GM19025 (cell line): ENCODE measurements around the gene EPS15.
"Not testable (repeated sequence)": the region's sequence is repeated elsewhere in the genome, so short reads cannot be mapped to it uniquely, and the experiment has no call there.

Source experiments
- ATAC-seq: cut with Tn5 transposase; IDR thresholded peaks from one replicate; pipeline ENCODE4 v1.9.1; 2021; ENCODE audit warnings: mild to moderate bottlenecking, low read depth, moderate library complexity; ENCODE audit not compliant: unreplicated experiment

Gene EPS15

GRCh38 chr1:51474832-51475620 lies 44.0 kb downstream of the EPS15 start:
- not testable (repeated sequence) for ATAC-seq

- ATAC-seq, result no peak
These were observed 45.5 kb downstream of the EPS15 start for GRCh38 chr1:51473331-51474115.

- ATAC-seq, result no peak
These were observed 46.7 kb downstream of the EPS15 start for GRCh38 chr1:51472359-51472758.

GRCh38 chr1:51469518-51469917 lies 49.5 kb downstream of the EPS15 start:
- no peak for ATAC-seq

GRCh38 chr1:51464828-51465227 lies 54.2 kb downstream of the EPS15 start:
- ATAC-seq, result no peak

GRCh38 chr1:51463561-51463960 lies 55.5 kb downstream of the EPS15 start:
- ATAC-seq, result no peak

- not testable (repeated sequence) for ATAC-seq
These were observed 56.8 kb downstream of the EPS15 start for GRCh38 chr1:51462289-51462688.

GRCh38 chr1:51454554-51454953 lies 64.5 kb downstream of the EPS15 start:
- no peak for ATAC-seq

- no peak for ATAC-seq
These were observed 66.1 kb downstream of the EPS15 start for GRCh38 chr1:51453010-51453409.

- not testable (repeated sequence) for ATAC-seq
These were observed 70.1 kb downstream of the EPS15 start for GRCh38 chr1:51448844-51449454.

GRCh38 chr1:51445351-51446090 lies 73.5 kb downstream of the EPS15 start:
- no peak for ATAC-seq

GRCh38 chr1:51444534-51445192 lies 74.4 kb downstream of the EPS15 start:
- ATAC-seq, result no peak

- ATAC-seq, result no peak
These were observed 75.0 kb downstream of the EPS15 start for GRCh38 chr1:51444096-51444495.

GRCh38 chr1:51443555-51443954 lies 75.5 kb downstream of the EPS15 start:
- no peak for ATAC-seq

GRCh38 chr1:51442616-51443015 lies 76.5 kb downstream of the EPS15 start:
- ATAC-seq, result no peak

- no peak for ATAC-seq
These were observed 76.9 kb downstream of the EPS15 start for GRCh38 chr1:51442198-51442597.

GRCh38 chr1:51439895-51440294 lies 79.2 kb downstream of the EPS15 start:
- no peak for ATAC-seq

- no peak for ATAC-seq
These were observed 80.0 kb downstream of the EPS15 start for GRCh38 chr1:51439053-51439452.

GRCh38 chr1:51437391-51437790 lies 81.7 kb downstream of the EPS15 start:
- not testable (repeated sequence) for ATAC-seq

- no peak for ATAC-seq
These were observed 83.2 kb downstream of the EPS15 start for GRCh38 chr1:51435878-51436277.
